A549 (cell line): ENCODE measurements around the gene SGCA. TPM values are rescaled to one million over a fixed set of nuclear protein-coding genes. Genes with fewer than 3 reads are reported as not detected.

ENCODE experiments used
- ATAC-seq, 2 experiments: fragments of 200-7000 bp in 1 of 2; fragments of >200 bp in 1 of 2; cut with Nextera tagmentation in 1 of 2; cut with Tn5 transposase in 1 of 2; 3 replicates each; pipeline versions ENCODE4 v1.8.0 to v1.9.1; 2018 to 2020; ENCODE audit warnings: mild to moderate bottlenecking in 1 of 2, moderate library complexity in 1 of 2
- CTCF ChIA-PET: fragments of 300-600 bp; sonication (Branson Sonifier 250); formaldehyde crosslinking; extraction: SDS; loops from one replicate; lab custom pipeline; 2021; ENCODE audit warnings: antibody characterized with exemption, inconsistent platforms; lab: Yijun Ruan, JAX
- POLR2A ChIA-PET: fragments of 350-600 bp; formaldehyde crosslinking; extraction: SDS; loops from one replicate; lab custom pipeline; 2021; ENCODE audit warnings: antibody characterized with exemption, inconsistent platforms; lab: Yijun Ruan, JAX
- DNase-seq, 2 experiments: peaks; one replicate each; pipeline versions ENCODE4 v3.0.0 to v3.0.0-alpha.2; 2011 to 2016; ENCODE audit warnings: low read depth in 1 of 2, low spot score in 1 of 2
- FAIRE-seq: peaks from 2 replicates; lab custom pipeline; 2011; peaks lifted over from hg19 to GRCh38; lab: Jason Lieb, UNC
- H3K27ac ChIP-seq, 2 experiments: fragments of >200 bp; sonication (Bioruptor Twin); formaldehyde crosslinking; 3 replicates each; pipeline ENCODE4 v1.5.1; 2016 to 2017
- H3K4me1 ChIP-seq: fragments of >200 bp; sonication (Bioruptor Twin); formaldehyde crosslinking; 3 replicates; pipeline ENCODE4 v1.6.1; 2016
- H3K4me2 ChIP-seq: fragments of >200 bp; sonication (Bioruptor Twin); formaldehyde crosslinking; 3 replicates; pipeline ENCODE4 v1.6.1; 2016
- H3K4me3 ChIP-seq: fragments of >200 bp; sonication (Bioruptor Twin); formaldehyde crosslinking; 3 replicates; pipeline ENCODE4 v1.5.1; 2016
- H3K9me3 ChIP-seq: fragments of >200 bp; sonication (Bioruptor Twin); formaldehyde crosslinking; 3 replicates; pipeline ENCODE4 v1.6.1; 2016
- BHLHE40 ChIP-seq: IDR thresholded peaks from 2 replicates; pipeline ENCODE4 v1.6.1; 2012; ENCODE audit warnings: low read depth, low read length, inconsistent platforms
- CBX8 ChIP-seq: fragments of 200-600 bp; sonication (generic); IDR thresholded peaks from 2 replicates; pipeline ENCODE4 v1.6.1; 2016
- CEBPB ChIP-seq, 2 experiments: fragments of >200 bp in 1 of 2; sonication (Bioruptor Twin) in 1 of 2; formaldehyde crosslinking in 1 of 2; IDR thresholded peaks; 2 replicates each; pipeline ENCODE4 v1.6.1; 2012 to 2016
- CHD2 ChIP-seq: fragments of 150-350 bp; IDR thresholded peaks from 2 replicates; pipeline ENCODE4 v1.6.1; 2014; ENCODE audit warnings: low read length; ENCODE audit not compliant: partially characterized antibody
- CHD4 ChIP-seq: fragments of 200-600 bp; sonication (generic); IDR thresholded peaks from 2 replicates; pipeline ENCODE4 v1.6.1; 2016; ENCODE audit warnings: antibody characterized with exemption, mild to moderate bottlenecking, borderline replicate concordance
- EHF ChIP-seq: fragments of 250-450 bp; sonication (Bioruptor Pico); IDR thresholded peaks from 2 replicates; pipeline ENCODE4 v1.5.0; 2020; ENCODE audit warnings: mild to moderate bottlenecking
- EP300 ChIP-seq, 2 experiments: fragments of >200 bp; sonication (Bioruptor Twin); formaldehyde crosslinking; IDR thresholded peaks; 2 replicates in 1 of 2; 3 replicates in 1 of 2; pipeline ENCODE4 v1.6.1; 2016 to 2017
- ESRRA ChIP-seq: fragments of 150-350 bp; IDR thresholded peaks from 2 replicates; pipeline ENCODE4 v1.6.1; 2014; ENCODE audit warnings: mild to moderate bottlenecking, low read length, borderline replicate concordance
- FOSL2 ChIP-seq, 2 experiments: fragments of 450-650 bp in 1 of 2; fragments of >200 bp in 1 of 2; sonication (Bioruptor Twin) in 1 of 2; formaldehyde crosslinking; IDR thresholded peaks; 2 replicates each; pipeline versions ENCODE4 v1.5.0 to v1.6.1; 2016 to 2020; ENCODE audit warnings: mild to moderate bottlenecking in 1 of 2, moderate library complexity in 1 of 2
- GATA3 ChIP-seq: IDR thresholded peaks from 2 replicates; pipeline ENCODE4 v1.6.1; 2012; ENCODE audit warnings: borderline replicate concordance
- HDAC2 ChIP-seq: fragments of 200-600 bp; sonication (generic); IDR thresholded peaks from 2 replicates; pipeline ENCODE4 v1.6.1; 2016
- HES2 ChIP-seq: fragments of >200 bp; sonication (Bioruptor Twin); formaldehyde crosslinking; IDR thresholded peaks from 2 replicates; pipeline ENCODE4 v1.6.1; 2016
- HOXB13 ChIP-seq: fragments of 250-450 bp; sonication (Bioruptor Pico); IDR thresholded peaks from 2 replicates; pipeline ENCODE4 v1.5.0; 2020; ENCODE audit warnings: low read depth, mild to moderate bottlenecking, moderate library complexity
- HOXB5 ChIP-seq: fragments of 250-450 bp; sonication (Bioruptor Pico); IDR thresholded peaks from 2 replicates; pipeline ENCODE4 v1.5.0; 2020; ENCODE audit warnings: mild to moderate bottlenecking, moderate library complexity
- JUNB ChIP-seq: fragments of >200 bp; sonication (Bioruptor Twin); formaldehyde crosslinking; IDR thresholded peaks from 2 replicates; pipeline ENCODE4 v1.6.1; 2016
- KDM1A ChIP-seq: fragments of 200-600 bp; sonication (generic); IDR thresholded peaks from 2 replicates; pipeline ENCODE4 v1.6.1; 2016; ENCODE audit warnings: low read depth, mild to moderate bottlenecking
- MYC ChIP-seq: IDR thresholded peaks from 2 replicates; pipeline ENCODE4 v1.6.1; 2012; ENCODE audit warnings: mild to moderate bottlenecking, inconsistent platforms, low read length, improper control_type of control experiment, borderline replicate concordance
- NR3C1 ChIP-seq: fragments of >200 bp; sonication (Bioruptor Twin); formaldehyde crosslinking; IDR thresholded peaks from 3 replicates; pipeline ENCODE4 v1.6.1; 2017
- PHF8 ChIP-seq: fragments of 200-600 bp; sonication (generic); IDR thresholded peaks from 2 replicates; pipeline ENCODE4 v1.6.1; 2016; ENCODE audit warnings: low read depth, mild to moderate bottlenecking, antibody characterized with exemption, moderate library complexity, borderline replicate concordance
- RAD21 ChIP-seq, 2 experiments: fragments of >200 bp in 1 of 2; sonication (Bioruptor Twin) in 1 of 2; formaldehyde crosslinking in 1 of 2; IDR thresholded peaks in 1 of 2; conservative IDR thresholded peaks in 1 of 2; 2 replicates in 1 of 2; 3 replicates in 1 of 2; pipeline ENCODE4 v1.6.1; 2012 to 2018; ENCODE audit warnings: inconsistent platforms in 1 of 2
- RARB ChIP-seq: fragments of 250-450 bp; sonication (Bioruptor Pico); IDR thresholded peaks from 2 replicates; pipeline ENCODE4 v1.8.0; 2021; ENCODE audit warnings: mild to moderate bottlenecking, moderate library complexity
- RCOR1 ChIP-seq: fragments of 150-350 bp; IDR thresholded peaks from 2 replicates; pipeline ENCODE4 v1.6.1; 2014; ENCODE audit warnings: antibody characterized with exemption, low read length, low read depth
- RFX5 ChIP-seq: fragments of 450-650 bp; IDR thresholded peaks from 2 replicates; pipeline ENCODE4 v1.7.1; 2014; ENCODE audit warnings: antibody characterized with exemption, mild to moderate bottlenecking, moderate library complexity
- TFCP2L1 ChIP-seq: fragments of 250-450 bp; sonication (Bioruptor Pico); IDR thresholded peaks from 2 replicates; pipeline ENCODE4 v1.5.0; 2021; ENCODE audit warnings: mild to moderate bottlenecking
- TP53 ChIP-seq: fragments of 250-450 bp; sonication (Bioruptor Pico); IDR thresholded peaks from 2 replicates; pipeline ENCODE4 v1.5.0; 2021; ENCODE audit warnings: mild to moderate bottlenecking, moderate library complexity
- ZFP36 ChIP-seq: fragments of 450-650 bp; IDR thresholded peaks from 2 replicates; pipeline ENCODE4 v1.6.1; 2014; ENCODE audit warnings: borderline replicate concordance; ENCODE audit not compliant: partially characterized antibody
- ZSCAN20 ChIP-seq: fragments of 250-450 bp; sonication (Bioruptor Pico); IDR thresholded peaks from 2 replicates; pipeline ENCODE4 v1.8.0; 2022; ENCODE audit warnings: mild to moderate bottlenecking, moderate library complexity
- WGBS: methylation state at CpG from one replicate; pipeline ENCODE4 v1.1.6; 2017; ENCODE audit errors: missing lambda C conversion rate; 5-methylcytosine and 5-hydroxymethylcytosine counted together
- polyA plus RNA-seq, 4 experiments: library from polyadenylated mRNA; depleted of rRNA in 3 of 4; stranded (reverse); fragments of >200 nt; fragmentation: RNase III in 1 of 4; extraction: RNeasy Plus Mini Kit Qiagen cat#74134 plus additional on column Dnase treatment in 1 of 4; gene quantifications; 2 replicates in 3 of 4; 3 replicates in 1 of 4; pipeline ENCODE4 v1.2.3, GENCODE V29; 2011 to 2017
- TF ChIP-seq, protein P1 (sequence below): fragments of 250-450 bp; sonication (Bioruptor Pico); IDR thresholded peaks from 2 replicates; pipeline ENCODE4 v1.5.0; 2020; ENCODE audit warnings: low read depth, mild to moderate bottlenecking, moderate library complexity
- TF ChIP-seq, protein P2 (sequence below): fragments of 450-650 bp; IDR thresholded peaks from 2 replicates; pipeline ENCODE4 v1.6.1; 2014; ENCODE audit warnings: antibody characterized with exemption
- TF ChIP-seq, protein P3 (sequence below): IDR thresholded peaks from 2 replicates; pipeline ENCODE4 v1.6.1; 2012

The SGCA gene
- polyA plus RNA-seq, 2 of the 4 experiments (the other 2 are of a cell fraction) = 0.44 to 3.4 TPM

- POLR2A ChIA-PET = no interaction called here
- ATAC-seq (no peak), DNase-seq (no peak), FAIRE-seq (no peak)
- Histone ChIP-seq H3K27ac (no peak overlapping the region), H3K9me3 (no peaks in the 10 kb centered on the region), H3K4me2 (no peak overlapping the region), H3K4me1 (no peaks in the 10 kb centered on the region), H3K4me3 (no peak overlapping the region)
- CTCF ChIA-PET = interaction anchor here (1.8 to 22.0 kb wide), 4 partner anchors 10 to 107 kb away, joined by 7 to 817 read pairs (median 14); partner anchors contain the start of genes COL1A1 and SGCA
- 89% methylated on average over 8 of the region's 8 CpGs for WGBS
- TF ChIP-seq, protein P1, sequence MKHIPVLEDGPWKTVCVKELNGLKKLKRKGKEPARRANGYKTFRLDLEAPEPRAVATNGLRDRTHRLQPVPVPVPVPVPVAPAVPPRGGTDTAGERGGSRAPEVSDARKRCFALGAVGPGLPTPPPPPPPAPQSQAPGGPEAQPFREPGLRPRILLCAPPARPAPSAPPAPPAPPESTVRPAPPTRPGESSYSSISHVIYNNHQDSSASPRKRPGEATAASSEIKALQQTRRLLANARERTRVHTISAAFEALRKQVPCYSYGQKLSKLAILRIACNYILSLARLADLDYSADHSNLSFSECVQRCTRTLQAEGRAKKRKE (CRISPR knock-in tag) = no peak
- TF ChIP-seq RAD21 (conservative IDR thresholded peaks at IDR 0.05 in 1 of 2, IDR thresholded peaks at IDR 0.05 in 1 of 2) (no peak), HES2 (no peak), ZSCAN20 (CRISPR knock-in tag) (no peak), TP53 (CRISPR knock-in tag) (no peak), RARB (CRISPR knock-in tag) (no peak), EHF (CRISPR knock-in tag) (no peak), ESRRA (no peak), ZFP36 (no peak), TFCP2L1 (CRISPR knock-in tag) (no peak), CHD4 (no peak), EP300 (IDR thresholded peaks at IDR 0.05) (no peak), NR3C1 (no peak), RFX5 (no peak), RCOR1 (no peak), JUNB (no peak)
These were observed 24.4 kb downstream of the SGCA start for GRCh38 chr17:50190293-50190602.

GRCh38 chr17:50190603-50191358 is 25.0 kb downstream of the SGCA start:
- DNase-seq (no peak), ATAC-seq (no peak), FAIRE-seq (no peak)
- 90% methylated on average over 8 of the region's 8 CpGs for WGBS
- Histone ChIP-seq H3K4me1 (no peaks in the 10 kb centered on the region), H3K4me3 (no peak overlapping the region), H3K9me3 (no peaks in the 10 kb centered on the region), H3K4me2 (no peak overlapping the region), H3K27ac (no peak overlapping the region)
- TF ChIP-seq, protein P1 (CRISPR knock-in tag) = no peak
- TF ChIP-seq RARB (CRISPR knock-in tag) (no peak), PHF8 (no peak), BHLHE40 (no peak), FOSL2 (IDR thresholded peaks at IDR 0.05) (no peak), FOSL2 (CRISPR knock-in tag; IDR thresholded peaks at IDR 0.05) (no peak), GATA3 (no peak), CHD2 (no peak), MYC (no peak), HOXB5 (CRISPR knock-in tag) (no peak), RCOR1 (no peak), HDAC2 (no peak), HOXB13 (CRISPR knock-in tag) (no peak), CBX8 (no peak), CEBPB (IDR thresholded peaks at IDR 0.05) (no peak), KDM1A (no peak)
- TF ChIP-seq, protein P2, sequence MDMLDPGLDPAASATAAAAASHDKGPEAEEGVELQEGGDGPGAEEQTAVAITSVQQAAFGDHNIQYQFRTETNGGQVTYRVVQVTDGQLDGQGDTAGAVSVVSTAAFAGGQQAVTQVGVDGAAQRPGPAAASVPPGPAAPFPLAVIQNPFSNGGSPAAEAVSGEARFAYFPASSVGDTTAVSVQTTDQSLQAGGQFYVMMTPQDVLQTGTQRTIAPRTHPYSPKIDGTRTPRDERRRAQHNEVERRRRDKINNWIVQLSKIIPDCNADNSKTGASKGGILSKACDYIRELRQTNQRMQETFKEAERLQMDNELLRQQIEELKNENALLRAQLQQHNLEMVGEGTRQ = no peak
- TF ChIP-seq, protein P3, sequence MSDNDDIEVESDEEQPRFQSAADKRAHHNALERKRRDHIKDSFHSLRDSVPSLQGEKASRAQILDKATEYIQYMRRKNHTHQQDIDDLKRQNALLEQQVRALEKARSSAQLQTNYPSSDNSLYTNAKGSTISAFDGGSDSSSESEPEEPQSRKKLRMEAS = no peak
- ChIA-PET POLR2A (no interaction called here), CTCF (interaction anchor here (1.1 to 22.0 kb wide), 6 partner anchors 10 to 106 kb away, joined by 3 to 817 read pairs (median 10); partner anchors contain the start of genes COL1A1, SGCA and TMEM92)
